ENCODE data around the gene ASTN2.

DNA sequence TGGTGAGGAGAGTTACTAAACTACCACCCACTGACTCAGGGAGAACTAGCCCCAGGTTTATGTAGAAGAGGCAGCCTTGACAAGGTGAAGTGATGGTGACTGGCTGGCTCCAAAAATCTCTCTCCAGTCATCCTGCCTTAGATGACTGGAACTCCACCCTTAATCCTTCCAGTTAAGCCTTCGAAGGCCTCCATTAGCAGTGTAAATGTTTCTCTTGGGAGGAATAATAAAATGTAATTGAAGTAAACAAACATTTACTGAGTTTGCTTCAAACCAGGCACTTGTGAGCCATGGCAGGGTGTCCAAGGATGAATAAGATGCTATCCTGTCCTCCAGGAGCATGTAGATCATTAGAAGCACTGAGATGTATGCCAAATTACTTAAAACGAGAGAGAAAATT, 35.5 kb downstream of the ASTN2 start:
- no peak for TF ChIP-seq POLR2A (IDR thresholded peaks at IDR 0.05)
- TF ChIP-seq, protein P1, sequence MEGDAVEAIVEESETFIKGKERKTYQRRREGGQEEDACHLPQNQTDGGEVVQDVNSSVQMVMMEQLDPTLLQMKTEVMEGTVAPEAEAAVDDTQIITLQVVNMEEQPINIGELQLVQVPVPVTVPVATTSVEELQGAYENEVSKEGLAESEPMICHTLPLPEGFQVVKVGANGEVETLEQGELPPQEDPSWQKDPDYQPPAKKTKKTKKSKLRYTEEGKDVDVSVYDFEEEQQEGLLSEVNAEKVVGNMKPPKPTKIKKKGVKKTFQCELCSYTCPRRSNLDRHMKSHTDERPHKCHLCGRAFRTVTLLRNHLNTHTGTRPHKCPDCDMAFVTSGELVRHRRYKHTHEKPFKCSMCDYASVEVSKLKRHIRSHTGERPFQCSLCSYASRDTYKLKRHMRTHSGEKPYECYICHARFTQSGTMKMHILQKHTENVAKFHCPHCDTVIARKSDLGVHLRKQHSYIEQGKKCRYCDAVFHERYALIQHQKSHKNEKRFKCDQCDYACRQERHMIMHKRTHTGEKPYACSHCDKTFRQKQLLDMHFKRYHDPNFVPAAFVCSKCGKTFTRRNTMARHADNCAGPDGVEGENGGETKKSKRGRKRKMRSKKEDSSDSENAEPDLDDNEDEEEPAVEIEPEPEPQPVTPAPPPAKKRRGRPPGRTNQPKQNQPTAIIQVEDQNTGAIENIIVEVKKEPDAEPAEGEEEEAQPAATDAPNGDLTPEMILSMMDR (IDR thresholded peaks at IDR 0.05): no peak

Measured in right lobe of liver (tissue), 4 donors.